GM12878 (cell line): ENCODE results near the gene TTF2. TPM values are rescaled to one million over a fixed set of nuclear protein-coding genes. Genes with fewer than 3 reads are reported as not detected.

Experiments used
- ATAC-seq: fragments of 200-7000 bp; cut with Tn5 transposase; 3 replicates; pipeline ENCODE4 v1.9.1; 2020; ENCODE audit warnings: mild to moderate bottlenecking, moderate library complexity
- BruUV-seq: library from RNA; stranded (reverse); fragments of 400-500 nt; replicated peaks from 2 replicates; lab custom pipeline; 2021; lab: Mats Ljungman, UMichigan
- CTCF ChIA-PET: fragments of 300-600 bp; sonication (Branson Sonifier 250); formaldehyde crosslinking; extraction: SDS; loops from one replicate; lab custom pipeline; 2021; ENCODE audit warnings: inconsistent platforms; lab: Yijun Ruan, JAX
- POLR2A ChIA-PET: fragments of 350-600 bp; formaldehyde crosslinking; extraction: SDS; loops from one replicate; lab custom pipeline; 2021; ENCODE audit warnings: inconsistent platforms; lab: Charles Lee
- RAD21 ChIA-PET: fragments of 300-600 bp; sonication (Branson Sonifier 250); formaldehyde crosslinking; loops from one replicate; lab custom pipeline; 2023; ENCODE audit warnings: antibody characterized with exemption; ENCODE audit not compliant: unreplicated experiment; lab: Charles Lee
- SMC1A ChIA-PET: fragments of 300-600 bp; sonication (Branson Sonifier 250); formaldehyde crosslinking; loops from one replicate; lab custom pipeline; 2023; ENCODE audit not compliant: unreplicated experiment, uncharacterized antibody; lab: Charles Lee
- DNase-seq: peaks from one replicate; pipeline ENCODE4 v3.0.0-alpha.2; 2011; ENCODE audit warnings: low read depth, low spot score
- FAIRE-seq: peaks from 3 replicates; lab custom pipeline; 2011; peaks lifted over from hg19 to GRCh38; lab: Jason Lieb, UNC
- H2AFZ ChIP-seq: 2 replicates; pipeline ENCODE4 v1.6.0; 2011; ENCODE audit warnings: low read depth, low read length, control low read depth; ENCODE audit not compliant: control insufficient read depth
- H3K27ac ChIP-seq: 2 replicates; pipeline ENCODE4 v1.5.1; 2011; ENCODE audit warnings: control low read depth; ENCODE audit not compliant: control insufficient read depth, insufficient read depth
- H3K27me3 ChIP-seq, 2 experiments: replicated peaks in 1 of 2; 2 replicates each; pipeline versions ENCODE4 v1.6.0 to v1.6.1; 2011; ENCODE audit warnings: low read length in 1 of 2; ENCODE audit not compliant: control insufficient read depth in 2 of 2, insufficient read depth in 2 of 2
- H3K36me3 ChIP-seq, 2 experiments: 2 replicates each; pipeline ENCODE4 v1.5.1; 2011; ENCODE audit warnings: low read length in 1 of 2; ENCODE audit not compliant: control insufficient read depth in 2 of 2, insufficient read depth in 2 of 2
- H3K4me1 ChIP-seq: 2 replicates; pipeline ENCODE4 v1.6.1; 2011; ENCODE audit warnings: mild to moderate bottlenecking, low read length, moderate library complexity, mixed read lengths; ENCODE audit not compliant: control insufficient read depth, insufficient read depth
- H3K4me2 ChIP-seq: 2 replicates; pipeline ENCODE4 v1.6.0; 2011; ENCODE audit warnings: control low read depth; ENCODE audit not compliant: control insufficient read depth, insufficient read depth
- H3K4me3 ChIP-seq: fragments of 200-600 bp; sonication (generic); 2 replicates; pipeline ENCODE4 v1.5.1; 2016
- H3K79me2 ChIP-seq: 2 replicates; pipeline ENCODE4 v1.6.0; 2011; ENCODE audit warnings: low read length; ENCODE audit not compliant: control insufficient read depth, insufficient read depth
- H3K9ac ChIP-seq: 2 replicates; pipeline ENCODE4 v1.8.0; 2011; ENCODE audit warnings: low read length, control low read depth, mixed read lengths; ENCODE audit not compliant: control insufficient read depth, insufficient read depth
- H3K9me3 ChIP-seq: replicated peaks from 3 replicates; pipeline ENCODE4 v1.5.1; 2011; ENCODE audit warnings: mild to moderate bottlenecking, low read length; ENCODE audit not compliant: control insufficient read depth, insufficient read depth
- H4K20me1 ChIP-seq: 2 replicates; pipeline ENCODE4 v1.6.0; 2011; ENCODE audit not compliant: control insufficient read depth, insufficient read depth
- NFXL1 ChIP-seq: fragments of 450-650 bp; IDR thresholded peaks from 2 replicates; pipeline ENCODE4 v1.6.1; 2017; ENCODE audit warnings: antibody characterized with exemption, mild to moderate bottlenecking, borderline replicate concordance
- RELB ChIP-seq: fragments of 450-650 bp; IDR thresholded peaks from 2 replicates; pipeline ENCODE4 v1.6.1; 2017; ENCODE audit warnings: low read depth, mild to moderate bottlenecking, moderate library complexity
- RFX5 ChIP-seq: IDR thresholded peaks from 2 replicates; pipeline ENCODE4 v1.6.1; 2011; ENCODE audit warnings: low read depth, low read length, improper control_type of control experiment
- WGBS: methylation state at CpG from one replicate; pipeline ENCODE4 v1.1.6; 2016; ENCODE audit warnings: low lambda C conversion rate; ENCODE audit not compliant: insufficient replicate concordance, insufficient coverage; ENCODE audit errors: missing lambda C conversion rate; 5-methylcytosine and 5-hydroxymethylcytosine counted together
- in situ Hi-C: fragments of 300-500 bp; cut with MboI; formaldehyde crosslinking; loops from 9 replicates; pipeline ENCODE4 v1.14.3; 2018; ENCODE audit warnings: mixed read lengths
- intact Hi-C: fragments of 100-400 bp; cut with micrococcal nuclease; formaldehyde crosslinking; loops from one replicate; pipeline ENCODE4 v1.14.2; 2022; ENCODE audit not compliant: unreplicated experiment
- polyA plus RNA-seq, 11 experiments: library from polyadenylated mRNA; depleted of rRNA in 4 of 11; unstranded in 6 of 11; stranded (reverse) in 5 of 11; fragments of >200 nt; fragmentation: Nextera tagmentation in 4 of 11; fragmentation: Illumina TruSeq in 1 of 11; extraction: Ambion mirVana in 4 of 11; extraction: Trizol in 1 of 11; gene quantifications; 1 replicate in 1 of 11; 2 replicates in 10 of 11; pipeline versions ENCODE4 v1.2.1 to v1.2.3, GENCODE V29; 2011 to 2016; ENCODE audit warnings: inconsistent platforms in 2 of 11, missing spikeins in 2 of 11, low read depth in 1 of 11
- total RNA-seq, 4 experiments: library from RNA; depleted of rRNA in 3 of 4; stranded (reverse); fragments of >200 nt in 3 of 4; fragmentation: Illumina TruSeq in 1 of 4; extraction: Trizol in 1 of 4; gene quantifications; 2 replicates each; pipeline versions ENCODE4 v1.2.1 to v1.2.3, GENCODE V29; 2013 to 2021
- TF ChIP-seq, protein P1 (sequence below): IDR thresholded peaks from 2 replicates; pipeline ENCODE4 v1.6.1; 2012; ENCODE audit warnings: low read depth, low read length, improper control_type of control experiment

TTF2 gene
- total and polyA plus RNA-seq, 10 of the 15 experiments (the other 5 are each of a cell fraction or from before 2014, with no cell fraction given): 17.7 to 134 (median 78.2) TPM

DNA sequence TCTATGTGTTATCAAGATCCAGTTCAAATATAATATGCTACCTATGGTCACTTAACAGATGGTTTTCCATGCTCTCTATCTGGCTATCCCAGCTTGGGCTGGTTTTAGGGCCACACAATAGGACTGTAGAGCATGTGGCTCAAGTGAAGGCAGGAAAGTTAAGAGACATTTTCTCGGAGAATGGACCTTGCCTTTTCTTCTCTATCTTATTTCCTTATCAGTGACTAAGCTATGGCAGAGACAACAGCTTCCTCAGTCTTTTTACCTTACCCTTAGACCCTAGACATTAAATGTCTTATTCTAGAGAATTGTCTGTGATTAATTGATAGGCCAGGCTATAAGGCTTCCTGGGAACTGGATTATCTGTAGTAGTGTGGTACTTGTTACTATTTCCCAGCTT is 30.4 kb upstream of the TTF2 start:
- intact Hi-C loops: loop anchor here (2.0 kb wide), 1 partner anchor 21 kb away; no protein-coding TSS in a partner anchor
- no peaks in the 10 kb centered on the region for H3K36me3 ChIP-seq
- in situ Hi-C loops: no loop called here
- SMC1A ChIA-PET: interaction anchor here (1.0 to 1.5 kb wide), 2 partner anchors 23 to 29 kb away, joined by 3 to 5 read pairs; partner anchors contain the start of gene CD101
- H2AFZ ChIP-seq: no peak overlapping the region
- no peak overlapping the region for H3K4me3 ChIP-seq
- RAD21 ChIA-PET: no interaction called here
- no peaks in the 10 kb centered on the region for H3K4me1 ChIP-seq
- 94% methylated on average over 1 of the region's 1 CpG for WGBS
- FAIRE-seq (no peak), ATAC-seq (no peak), DNase-seq (no peak)
- no TSS peak for BruUV-seq
- POLR2A ChIA-PET: no interaction called here
- no peaks in the 10 kb centered on the region for H3K27me3 ChIP-seq
- H3K27ac ChIP-seq: no peak overlapping the region
- H3K9me3 ChIP-seq: no peaks in the 10 kb centered on the region
- H3K79me2 ChIP-seq: no peaks in the 10 kb centered on the region
- CTCF ChIA-PET: no interaction called here
- H3K9ac ChIP-seq: no peak overlapping the region
- H4K20me1 ChIP-seq: no peaks in the 10 kb centered on the region
- H3K4me2 ChIP-seq: no peak overlapping the region
- TF ChIP-seq RFX5 (no peak), RELB (no peak), NFXL1 (no peak)
- TF ChIP-seq, protein P1, sequence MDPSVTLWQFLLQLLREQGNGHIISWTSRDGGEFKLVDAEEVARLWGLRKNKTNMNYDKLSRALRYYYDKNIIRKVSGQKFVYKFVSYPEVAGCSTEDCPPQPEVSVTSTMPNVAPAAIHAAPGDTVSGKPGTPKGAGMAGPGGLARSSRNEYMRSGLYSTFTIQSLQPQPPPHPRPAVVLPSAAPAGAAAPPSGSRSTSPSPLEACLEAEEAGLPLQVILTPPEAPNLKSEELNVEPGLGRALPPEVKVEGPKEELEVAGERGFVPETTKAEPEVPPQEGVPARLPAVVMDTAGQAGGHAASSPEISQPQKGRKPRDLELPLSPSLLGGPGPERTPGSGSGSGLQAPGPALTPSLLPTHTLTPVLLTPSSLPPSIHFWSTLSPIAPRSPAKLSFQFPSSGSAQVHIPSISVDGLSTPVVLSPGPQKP: no peak
